Ovary (tissue), 3 donors: ENCODE results near the gene TMIGD2.

ENCODE experiments used
- POLR2A ChIP-seq: fragments of 450-650 bp; IDR thresholded peaks from one replicate; pipeline ENCODE4 v1.6.1; 2017; ENCODE audit warnings: antibody characterized with exemption, mild to moderate bottlenecking, moderate library complexity
- TF ChIP-seq, protein P1 (sequence below), 3 donors: fragments of 450-650 bp in 2 of 3; fragments of 200-600 bp in 1 of 3; IDR thresholded peaks; one replicate each; pipeline versions ENCODE4 v1.5.1 to v1.8.0; 2016 to 2022; ENCODE audit warnings: antibody characterized with exemption in 3 of 3, mild to moderate bottlenecking in 1 of 3
- donor health status: DM: no; HTN: no; CAD: no.

GRCh38 chr19:4284974-4285373 is 17.2 kb downstream of the TMIGD2 start:
- TF ChIP-seq, protein P1, sequence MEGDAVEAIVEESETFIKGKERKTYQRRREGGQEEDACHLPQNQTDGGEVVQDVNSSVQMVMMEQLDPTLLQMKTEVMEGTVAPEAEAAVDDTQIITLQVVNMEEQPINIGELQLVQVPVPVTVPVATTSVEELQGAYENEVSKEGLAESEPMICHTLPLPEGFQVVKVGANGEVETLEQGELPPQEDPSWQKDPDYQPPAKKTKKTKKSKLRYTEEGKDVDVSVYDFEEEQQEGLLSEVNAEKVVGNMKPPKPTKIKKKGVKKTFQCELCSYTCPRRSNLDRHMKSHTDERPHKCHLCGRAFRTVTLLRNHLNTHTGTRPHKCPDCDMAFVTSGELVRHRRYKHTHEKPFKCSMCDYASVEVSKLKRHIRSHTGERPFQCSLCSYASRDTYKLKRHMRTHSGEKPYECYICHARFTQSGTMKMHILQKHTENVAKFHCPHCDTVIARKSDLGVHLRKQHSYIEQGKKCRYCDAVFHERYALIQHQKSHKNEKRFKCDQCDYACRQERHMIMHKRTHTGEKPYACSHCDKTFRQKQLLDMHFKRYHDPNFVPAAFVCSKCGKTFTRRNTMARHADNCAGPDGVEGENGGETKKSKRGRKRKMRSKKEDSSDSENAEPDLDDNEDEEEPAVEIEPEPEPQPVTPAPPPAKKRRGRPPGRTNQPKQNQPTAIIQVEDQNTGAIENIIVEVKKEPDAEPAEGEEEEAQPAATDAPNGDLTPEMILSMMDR (IDR thresholded peaks at IDR 0.05) = no peak
- TF ChIP-seq POLR2A = no peak
